Measurements from ENCODE around the gene ABCB8. TPM values are rescaled to one million over a fixed set of nuclear protein-coding genes. Genes with fewer than 3 reads are reported as not detected.

Gene ABCB8
- total and polyA plus RNA-seq, 9 of the 15 experiments (the other 6 are each of a cell fraction or from before 2014, with no cell fraction given) = 7.6 to 106 (median 36.3) TPM

- TF ChIP-seq ZBTB33 (CRISPR knock-in tag; IDR thresholded peaks at IDR 0.05) (no peak), POLR2G (IDR thresholded peaks at IDR 0.05; ENCODE audit: low read depth, low read length) (peak; percentile 62)
Measured at GRCh38 chr7:151081170-151082101, 53.2 kb downstream of the ABCB8 start (continued).

- Histone ChIP-seq H2AFZ (ENCODE audit: low read depth, low read length) (peak overlapping the region; percentile 81; the same call in 1 of the 2 replicates), H3K27ac (ENCODE audit: extremely low read depth, low read depth, low read length) (peak overlapping the region; percentile 94), H3K36me3 (ENCODE audit: control insufficient read depth, insufficient read depth, low read length) (peaks cover 33% of the 10 kb centered on the region; the same call in 2 of the 3 replicates), H3K4me1 (replicated peaks in 1 of 2; ENCODE audit: control insufficient read depth in 2 of 2, insufficient read depth in 2 of 2, low read length in 2 of 2) (peaks cover 52 to 83% of the 10 kb centered on the region in 2 experiments), H3K4me3 (peak overlapping the region; percentile 89), H4K20me1 (replicated peaks; ENCODE audit: control insufficient read depth, insufficient read depth, low read length) (peaks cover 5% of the 10 kb centered on the region), H3K4me2 (ENCODE audit: insufficient read depth, low read length) (peak overlapping the region; percentile 97), H3K9me1 (ENCODE audit: control insufficient read depth, insufficient read depth, low read length) (no peaks in the 10 kb centered on the region), H3K79me2 (ENCODE audit: control insufficient read depth, insufficient read depth, low read length) (peaks cover 57% of the 10 kb centered on the region), H3K9ac (ENCODE audit: insufficient read depth in 1 of 2, low read depth in 2 of 2, low read length in 2 of 2) (peak overlapping the region; percentile 94 to 97), H3K9me3 (replicated peaks; ENCODE audit: control insufficient read depth, insufficient read depth, low read depth, low read length) (no peaks in the 10 kb centered on the region), H3K27me3 (ENCODE audit: control insufficient read depth in 2 of 2, insufficient read depth in 2 of 2, low read length in 2 of 2) (no peaks in the 10 kb centered on the region)
- ATAC-seq (no peak), FAIRE-seq (no peak), DNase-seq (ENCODE audit: extremely low read depth in 1 of 4, low spot score in 3 of 4) (peak in 1 of 4 experiments; percentile 52)
- BruUV-seq (replicated peaks) = TSS peak; percentile 47
- ChIA-PET CTCF (ENCODE audit: low intra/inter-chr PET ratio) (no interaction called here), POLR2A (interaction anchor here (0.6 to 3.5 kb wide), 8 partner anchors 10 to 178 kb away, joined by 3 to 24 read pairs (median 4); no protein-coding TSS in a partner anchor)
- 2% methylated on average over 42 of the region's 42 CpGs for WGBS (ENCODE audit: insufficient coverage, low coverage, missing lambda C conversion rate)
- intact Hi-C loops (cut with micrococcal nuclease) = loop anchor here (1.0 to 10.0 kb wide), 2 partner anchors 54 to 768 kb away; partner anchors contain the start of gene ABCB8
- in situ Hi-C loops (cut with MboI) = no loop called here
- TF ChIP-seq FOXM1 (IDR thresholded peaks at IDR 0.05; ENCODE audit: low read depth) (peak; percentile 30; the same call in 1 of the 2 replicates), FOXM1 (CRISPR knock-in tag; IDR thresholded peaks at IDR 0.05; ENCODE audit: low read depth) (no peak), NFIC (IDR thresholded peaks at IDR 0.05) (no peak)
Measured at GRCh38 chr7:151082141-151083070, 54.2 kb downstream of the ABCB8 start.

Measured in K562 (cell line).